Measurements from ENCODE around the gene DPYD.
A peak's percentile ranks its signal among the peaks of the same experiment; 100 is the strongest.

The DPYD gene

DNA sequence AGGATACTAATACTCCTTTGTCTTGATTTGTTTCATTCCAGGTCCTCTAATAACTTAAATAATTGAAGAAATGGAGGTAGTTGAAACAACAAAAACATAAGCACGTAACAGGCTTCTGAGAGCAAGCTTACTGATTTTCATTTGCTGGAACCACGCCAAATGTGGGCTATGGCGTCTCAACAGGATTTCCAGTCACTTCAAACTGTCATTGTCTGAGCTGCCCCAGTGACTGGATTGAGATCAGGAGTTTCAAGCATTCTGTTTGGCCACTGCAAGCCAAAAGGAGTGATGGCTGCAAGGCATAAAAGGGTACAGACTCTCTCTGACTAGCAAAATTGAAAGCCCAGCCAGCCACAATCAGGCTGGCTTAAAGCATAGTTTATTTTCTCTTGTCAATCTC is 289.9 kb downstream of the DPYD start:
- TF ChIP-seq, protein P1, sequence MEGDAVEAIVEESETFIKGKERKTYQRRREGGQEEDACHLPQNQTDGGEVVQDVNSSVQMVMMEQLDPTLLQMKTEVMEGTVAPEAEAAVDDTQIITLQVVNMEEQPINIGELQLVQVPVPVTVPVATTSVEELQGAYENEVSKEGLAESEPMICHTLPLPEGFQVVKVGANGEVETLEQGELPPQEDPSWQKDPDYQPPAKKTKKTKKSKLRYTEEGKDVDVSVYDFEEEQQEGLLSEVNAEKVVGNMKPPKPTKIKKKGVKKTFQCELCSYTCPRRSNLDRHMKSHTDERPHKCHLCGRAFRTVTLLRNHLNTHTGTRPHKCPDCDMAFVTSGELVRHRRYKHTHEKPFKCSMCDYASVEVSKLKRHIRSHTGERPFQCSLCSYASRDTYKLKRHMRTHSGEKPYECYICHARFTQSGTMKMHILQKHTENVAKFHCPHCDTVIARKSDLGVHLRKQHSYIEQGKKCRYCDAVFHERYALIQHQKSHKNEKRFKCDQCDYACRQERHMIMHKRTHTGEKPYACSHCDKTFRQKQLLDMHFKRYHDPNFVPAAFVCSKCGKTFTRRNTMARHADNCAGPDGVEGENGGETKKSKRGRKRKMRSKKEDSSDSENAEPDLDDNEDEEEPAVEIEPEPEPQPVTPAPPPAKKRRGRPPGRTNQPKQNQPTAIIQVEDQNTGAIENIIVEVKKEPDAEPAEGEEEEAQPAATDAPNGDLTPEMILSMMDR (conservative IDR thresholded peaks at IDR 0.05), result no peak
- no peak overlapping the region for H3K27ac ChIP-seq

GRCh38 chr1:97630281-97630680 is 290.6 kb downstream of the DPYD start:
- H3K27ac ChIP-seq, result no peak overlapping the region
- TF ChIP-seq, protein P1 (conservative IDR thresholded peaks at IDR 0.05), result no peak

GRCh38 chr1:97623220-97623619 is 297.6 kb downstream of the DPYD start:
- TF ChIP-seq, protein P1 (conservative IDR thresholded peaks at IDR 0.05), result no peak
- H3K27ac ChIP-seq, result peak overlapping the region; percentile 72

- TF ChIP-seq, protein P1 (conservative IDR thresholded peaks at IDR 0.05), result no peak
- peak overlapping the region; percentile 72 for H3K27ac ChIP-seq
Observed at GRCh38 chr1:97621955-97622354, 298.9 kb downstream of the DPYD start.

DNA sequence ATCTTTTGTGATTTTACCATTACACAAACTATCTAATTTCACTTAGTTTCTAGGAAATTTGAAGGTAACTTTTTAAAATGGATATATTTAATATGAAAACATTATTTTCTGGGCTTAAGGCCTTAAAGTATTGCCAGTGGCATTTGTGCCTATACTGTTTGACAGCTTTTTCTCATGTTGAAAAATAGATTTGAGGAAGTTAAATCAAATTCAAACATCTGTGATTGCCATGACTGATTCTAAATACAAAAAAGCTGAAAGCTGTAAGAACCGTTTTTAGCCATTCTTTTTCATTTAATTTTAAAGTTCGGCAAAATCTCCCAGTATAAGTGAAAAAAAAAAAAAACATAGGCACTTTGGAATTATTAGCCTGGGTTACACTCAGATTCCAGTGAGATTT is 301.1 kb downstream of the DPYD start:
- no peak overlapping the region for H3K27ac ChIP-seq
- TF ChIP-seq, protein P1 (conservative IDR thresholded peaks at IDR 0.05), result no peak

GRCh38 chr1:97610748-97611147 is 310.1 kb downstream of the DPYD start:
- no peak overlapping the region for H3K27ac ChIP-seq
- TF ChIP-seq, protein P1 (conservative IDR thresholded peaks at IDR 0.05), result no peak

DNA sequence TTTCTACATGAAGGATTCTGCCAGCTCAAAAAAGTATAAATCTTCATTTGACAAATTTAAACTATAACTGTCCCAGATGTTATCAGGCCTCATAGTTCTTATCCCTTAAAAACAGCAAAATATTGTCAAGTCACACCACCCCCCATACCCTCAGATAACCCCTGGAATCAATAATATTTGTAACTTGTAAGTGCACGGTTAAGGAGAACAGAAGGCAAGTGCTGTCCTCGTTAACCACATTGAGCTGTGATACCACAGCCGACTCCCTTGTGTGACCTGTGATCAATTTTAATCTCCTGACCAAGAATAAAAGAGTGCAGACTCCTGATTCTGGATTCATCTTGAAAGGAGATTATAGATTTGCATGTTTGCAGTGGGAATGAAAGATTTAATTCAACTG is 310.7 kb downstream of the DPYD start:
- H3K27ac ChIP-seq, result no peak overlapping the region
- TF ChIP-seq, protein P1 (conservative IDR thresholded peaks at IDR 0.05), result no peak

GRCh38 chr1:97608272-97608671 is 312.6 kb downstream of the DPYD start:
- no peak overlapping the region for H3K27ac ChIP-seq
- TF ChIP-seq, protein P1 (conservative IDR thresholded peaks at IDR 0.05), result no peak

Measured in VCaP (cell line).